HG03439 (cell line): ENCODE results near the gene NTSR2.

Experiments used
- ATAC-seq: cut with Tn5 transposase; IDR thresholded peaks from one replicate; pipeline ENCODE4 v1.9.1; 2021; ENCODE audit warnings: mild to moderate bottlenecking, moderate library complexity; ENCODE audit not compliant: unreplicated experiment

Gene NTSR2

GRCh38 chr2:11631462-11631861, 38.5 kb downstream of the NTSR2 start:
- no peak for ATAC-seq

- ATAC-seq: no peak
Measured at GRCh38 chr2:11630855-11631254, 39.1 kb downstream of the NTSR2 start.

GRCh38 chr2:11629851-11630250, 40.1 kb downstream of the NTSR2 start:
- ATAC-seq: no peak

- ATAC-seq: no peak
Measured at GRCh38 chr2:11629215-11629614, 40.8 kb downstream of the NTSR2 start.

GRCh38 chr2:11628675-11629074, 41.3 kb downstream of the NTSR2 start:
- no peak for ATAC-seq

- ATAC-seq: no peak
Measured at GRCh38 chr2:11625671-11626070, 44.3 kb downstream of the NTSR2 start.

GRCh38 chr2:11624893-11625292, 45.1 kb downstream of the NTSR2 start:
- no peak for ATAC-seq

- ATAC-seq: no peak
Measured at GRCh38 chr2:11622611-11623010, 47.4 kb downstream of the NTSR2 start.

- no peak for ATAC-seq
Measured at GRCh38 chr2:11621410-11621809, 48.6 kb downstream of the NTSR2 start.

GRCh38 chr2:11618708-11619062, 51.3 kb downstream of the NTSR2 start:
- ATAC-seq: no peak

GRCh38 chr2:11617984-11618707, 51.8 kb downstream of the NTSR2 start:
- no peak for ATAC-seq

GRCh38 chr2:11617527-11617926, 52.5 kb downstream of the NTSR2 start:
- no peak for ATAC-seq

- no peak for ATAC-seq
Measured at GRCh38 chr2:11616851-11617415, 53.1 kb downstream of the NTSR2 start.

- no peak for ATAC-seq
Measured at GRCh38 chr2:11616097-11616687, 53.8 kb downstream of the NTSR2 start.

- ATAC-seq: no peak
Measured at GRCh38 chr2:11615209-11615608, 54.8 kb downstream of the NTSR2 start.

GRCh38 chr2:11613297-11613696, 56.7 kb downstream of the NTSR2 start:
- ATAC-seq: no peak

- no peak for ATAC-seq
Measured at GRCh38 chr2:11612553-11613215, 57.3 kb downstream of the NTSR2 start.

GRCh38 chr2:11611251-11611650, 58.7 kb downstream of the NTSR2 start:
- no peak for ATAC-seq

- no peak for ATAC-seq
Measured at GRCh38 chr2:11610624-11611242, 59.3 kb downstream of the NTSR2 start.
